ENCODE measurements around the gene TRIM8.

The TRIM8 gene

GRCh38 chr10:102605712-102606111 lies 38.6 kb upstream of the TRIM8 start:
- no peaks in the 10 kb centered on the region for H4K20me1 ChIP-seq (ENCODE audit: insufficient read depth, low read length, poor library complexity, severe bottlenecking)
- TF ChIP-seq EZH2phosphoT487 (IDR thresholded peaks at IDR 0.05; ENCODE audit: borderline replicate concordance) (no peak), CTCF (conservative IDR thresholded peaks at IDR 0.05; ENCODE audit: low read length) (no peak)
- H3K9me2 ChIP-seq (replicated peaks; ENCODE audit: low read depth, low read length): no peaks in the 10 kb centered on the region
- no peak overlapping the region for H2AFZ ChIP-seq (ENCODE audit: low read length)
- no peaks in the 10 kb centered on the region for H3K79me2 ChIP-seq (ENCODE audit: insufficient read depth, low read length)
- H3K36me3 ChIP-seq (ENCODE audit: insufficient read depth, low read length): peaks cover 29% of the 10 kb centered on the region; the same call in 1 of the 2 replicates
- no peak overlapping the region for H3K9ac ChIP-seq (ENCODE audit: low read depth, low read length, poor library complexity, severe bottlenecking)
- H3K4me1 ChIP-seq (ENCODE audit: insufficient read depth, low read length, poor library complexity, severe bottlenecking): peaks cover 12% of the 10 kb centered on the region
- H3F3A ChIP-seq (ENCODE audit: low read depth): no peaks in the 10 kb centered on the region
- H3K4me3 ChIP-seq (ENCODE audit: low read length, poor library complexity, severe bottlenecking): no peak overlapping the region
- H3K9me3 ChIP-seq (ENCODE audit: insufficient read depth, low read depth, low read length): no peaks in the 10 kb centered on the region
- no peak overlapping the region for H3K4me2 ChIP-seq (ENCODE audit: low read depth, low read length, poor library complexity, severe bottlenecking)
- H3K27me3 ChIP-seq (ENCODE audit: insufficient read depth, low read length, poor library complexity, severe bottlenecking): no peaks in the 10 kb centered on the region

- peak; percentile 50 for TF ChIP-seq CTCF (conservative IDR thresholded peaks at IDR 0.05; ENCODE audit: low read length)
- no peak for TF ChIP-seq EZH2phosphoT487 (IDR thresholded peaks at IDR 0.05; ENCODE audit: borderline replicate concordance)
- H3K9me2 ChIP-seq (replicated peaks; ENCODE audit: low read depth, low read length): no peaks in the 10 kb centered on the region
- H3K4me2 ChIP-seq (ENCODE audit: low read depth, low read length, poor library complexity, severe bottlenecking): no peak overlapping the region
- no peaks in the 10 kb centered on the region for H3K79me2 ChIP-seq (ENCODE audit: insufficient read depth, low read length)
- no peaks in the 10 kb centered on the region for H3K27me3 ChIP-seq (ENCODE audit: insufficient read depth, low read length, poor library complexity, severe bottlenecking)
- H3K4me1 ChIP-seq (ENCODE audit: insufficient read depth, low read length, poor library complexity, severe bottlenecking): peaks cover 22% of the 10 kb centered on the region
- H3K9ac ChIP-seq (ENCODE audit: low read depth, low read length, poor library complexity, severe bottlenecking): no peak overlapping the region
- no peaks in the 10 kb centered on the region for H3K9me3 ChIP-seq (ENCODE audit: insufficient read depth, low read depth, low read length)
- H3K4me3 ChIP-seq (ENCODE audit: low read length, poor library complexity, severe bottlenecking): no peak overlapping the region
- peaks cover 11% of the 10 kb centered on the region; the same call in 1 of the 2 replicates for H3K36me3 ChIP-seq (ENCODE audit: insufficient read depth, low read length)
- no peaks in the 10 kb centered on the region for H3F3A ChIP-seq (ENCODE audit: low read depth)
- H4K20me1 ChIP-seq (ENCODE audit: insufficient read depth, low read length, poor library complexity, severe bottlenecking): no peaks in the 10 kb centered on the region
- no peak overlapping the region for H2AFZ ChIP-seq (ENCODE audit: low read length)
Measured at GRCh38 chr10:102608487-102608886, 35.8 kb upstream of the TRIM8 start.

GRCh38 chr10:102610441-102610887 lies 33.8 kb upstream of the TRIM8 start:
- H3K9me2 ChIP-seq (replicated peaks; ENCODE audit: low read depth, low read length): no peaks in the 10 kb centered on the region
- H4K20me1 ChIP-seq (ENCODE audit: insufficient read depth, low read length, poor library complexity, severe bottlenecking): no peaks in the 10 kb centered on the region
- no peak overlapping the region for H3K4me2 ChIP-seq (ENCODE audit: low read depth, low read length, poor library complexity, severe bottlenecking)
- H3K36me3 ChIP-seq (ENCODE audit: insufficient read depth, low read length): 0 out of 2 replicates have a peak, but pooled peaks cover 5% of the 10 kb centered on the region
- no peaks in the 10 kb centered on the region for H3K9me3 ChIP-seq (ENCODE audit: insufficient read depth, low read depth, low read length)
- no peak overlapping the region for H3K9ac ChIP-seq (ENCODE audit: low read depth, low read length, poor library complexity, severe bottlenecking)
- H3K4me1 ChIP-seq (ENCODE audit: insufficient read depth, low read length, poor library complexity, severe bottlenecking): peaks cover 32% of the 10 kb centered on the region
- no peak overlapping the region for H2AFZ ChIP-seq (ENCODE audit: low read length)
- H3K79me2 ChIP-seq (ENCODE audit: insufficient read depth, low read length): no peaks in the 10 kb centered on the region
- peaks cover 2% of the 10 kb centered on the region; the same call in 1 of the 2 replicates for H3F3A ChIP-seq (ENCODE audit: low read depth)
- TF ChIP-seq EZH2phosphoT487 (IDR thresholded peaks at IDR 0.05; ENCODE audit: borderline replicate concordance): no peak
- no peak for TF ChIP-seq CTCF (conservative IDR thresholded peaks at IDR 0.05; ENCODE audit: low read length)
- no peaks in the 10 kb centered on the region for H3K27me3 ChIP-seq (ENCODE audit: insufficient read depth, low read length, poor library complexity, severe bottlenecking)
- no peak overlapping the region for H3K4me3 ChIP-seq (ENCODE audit: low read length, poor library complexity, severe bottlenecking)

Data from Loucy (cell line).